Endothelial cell (in vitro differentiated cells): ENCODE measurements around the gene SPDYE6. TPM values are rescaled to one million over a fixed set of nuclear protein-coding genes. Genes with fewer than 3 reads are reported as not detected.
"Not testable (repeated sequence)": the region's sequence is repeated elsewhere in the genome, so short reads cannot be mapped to it uniquely, and the experiment has no call there.

ENCODE experiments used
- DNase-seq: peaks from one replicate; pipeline ENCODE4 v3.0.0; 2021; ENCODE audit warnings: low spot score
- H3K27ac Mint-ChIP-seq: one replicate; pipeline ENCODE4 v1.8.0; 2021; ENCODE audit warnings: mixed read lengths, inconsistent platforms; ENCODE audit not compliant: unreplicated experiment
- H3K27me3 Mint-ChIP-seq: one replicate; pipeline ENCODE4 v1.8.0; 2021; ENCODE audit warnings: mild to moderate bottlenecking, moderate library complexity, mixed read lengths, inconsistent platforms; ENCODE audit not compliant: unreplicated experiment
- H3K36me3 Mint-ChIP-seq: one replicate; pipeline ENCODE4 v1.8.0; 2021; ENCODE audit warnings: mild to moderate bottlenecking, low read depth, mixed read lengths, inconsistent platforms; ENCODE audit not compliant: unreplicated experiment
- H3K4me1 Mint-ChIP-seq: one replicate; pipeline ENCODE4 v1.8.0; 2021; ENCODE audit warnings: mild to moderate bottlenecking, mixed read lengths, inconsistent platforms; ENCODE audit not compliant: unreplicated experiment
- H3K4me3 Mint-ChIP-seq: one replicate; pipeline ENCODE4 v1.8.0; 2021; ENCODE audit warnings: mild to moderate bottlenecking, mixed read lengths, inconsistent platforms; ENCODE audit not compliant: unreplicated experiment
- H3K9me3 Mint-ChIP-seq: one replicate; pipeline ENCODE4 v1.8.0; 2021; ENCODE audit warnings: mixed read lengths, inconsistent platforms; ENCODE audit not compliant: unreplicated experiment
- CTCF ChIP-seq: fragments of 200-600 bp; sonication (generic); IDR thresholded peaks from one replicate; pipeline ENCODE4 v1.5.0; 2021; ENCODE audit warnings: antibody characterized with exemption; ENCODE audit not compliant: unreplicated experiment
- total RNA-seq: library from RNA; stranded (reverse); fragmentation: NEBNext Ultra II Directional; extraction: Animal tissue kit (Norgen Biotek cat#: 25700); gene quantifications from one replicate; pipeline ENCODE4 v1.2.1, GENCODE V29; 2021; ENCODE audit not compliant: unreplicated experiment

SPDYE6 gene
- total RNA-seq, 1 donor from 2014 or later = not detected

GRCh38 chr7:102330666-102331460, 25.4 kb downstream of the SPDYE6 start:
- H3K36me3 Mint-ChIP-seq, H3K27ac Mint-ChIP-seq: not testable (repeated sequence)

GRCh38 chr7:102329366-102329765, 26.9 kb downstream of the SPDYE6 start:
- H3K4me3 Mint-ChIP-seq, H3K27me3 Mint-ChIP-seq, H3K9me3 Mint-ChIP-seq, DNase-seq, H3K4me1 Mint-ChIP-seq, H3K36me3 Mint-ChIP-seq, H3K27ac Mint-ChIP-seq: not testable (repeated sequence)

More at GRCh38 chr7:102330666-102331460, 25.4 kb downstream of the SPDYE6 start:
- not testable (repeated sequence) for DNase-seq, H3K4me3 Mint-ChIP-seq, H3K4me1 Mint-ChIP-seq, H3K9me3 Mint-ChIP-seq, H3K27me3 Mint-ChIP-seq

GRCh38 chr7:102328863-102329262, 27.4 kb downstream of the SPDYE6 start:
- H3K4me3 Mint-ChIP-seq, H3K9me3 Mint-ChIP-seq, H3K27ac Mint-ChIP-seq, DNase-seq, H3K27me3 Mint-ChIP-seq, H3K4me1 Mint-ChIP-seq, H3K36me3 Mint-ChIP-seq: not testable (repeated sequence)

GRCh38 chr7:102327183-102327582, 29.1 kb downstream of the SPDYE6 start:
- not testable (repeated sequence) for H3K27me3 Mint-ChIP-seq, DNase-seq, H3K36me3 Mint-ChIP-seq, H3K4me1 Mint-ChIP-seq, H3K9me3 Mint-ChIP-seq, H3K4me3 Mint-ChIP-seq, H3K27ac Mint-ChIP-seq

- H3K27ac Mint-ChIP-seq = no peak overlapping the region
- peaks cover 8% of the 10 kb centered on the region for H3K27me3 Mint-ChIP-seq
- H3K4me3 Mint-ChIP-seq = no peak overlapping the region
- no peaks in the 10 kb centered on the region for H3K9me3 Mint-ChIP-seq
- peaks cover 4% of the 10 kb centered on the region for H3K4me1 Mint-ChIP-seq
- no peak for TF ChIP-seq CTCF
- no peaks in the 10 kb centered on the region for H3K36me3 Mint-ChIP-seq
- DNase-seq = no peak
Measured at GRCh38 chr7:102326157-102326889, 29.9 kb downstream of the SPDYE6 start.

DNA sequence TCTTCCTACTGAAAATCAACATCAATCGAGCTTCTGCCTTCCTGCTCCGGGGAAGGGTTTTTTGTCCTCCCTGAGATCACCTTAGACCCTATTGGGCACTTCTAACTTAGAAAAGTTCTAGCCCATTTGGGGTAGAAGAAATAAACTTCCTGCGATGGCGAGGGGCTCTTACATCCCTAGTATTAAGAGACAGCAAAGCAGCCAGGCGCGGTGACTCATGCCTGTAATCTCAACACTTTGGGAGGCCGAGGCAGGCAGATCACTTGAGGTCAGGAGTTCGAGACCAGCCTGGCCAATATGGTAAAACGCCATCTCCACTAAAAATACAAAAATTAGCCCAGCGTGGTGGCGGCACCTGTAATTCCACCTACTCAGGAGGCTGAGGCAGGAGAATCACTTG, 31.1 kb downstream of the SPDYE6 start:
- H3K36me3 Mint-ChIP-seq, H3K9me3 Mint-ChIP-seq, H3K27me3 Mint-ChIP-seq, H3K4me3 Mint-ChIP-seq, H3K27ac Mint-ChIP-seq, H3K4me1 Mint-ChIP-seq, DNase-seq: not testable (repeated sequence)

- peaks cover 12% of the 10 kb centered on the region for H3K27me3 Mint-ChIP-seq
- DNase-seq = no peak
Measured at GRCh38 chr7:102323914-102324195, 32.4 kb downstream of the SPDYE6 start.

More at GRCh38 chr7:102323914-102324195, 32.4 kb downstream of the SPDYE6 start:
- H3K9me3 Mint-ChIP-seq = no peaks in the 10 kb centered on the region
- peaks cover 4% of the 10 kb centered on the region for H3K4me1 Mint-ChIP-seq
- H3K4me3 Mint-ChIP-seq = no peak overlapping the region
- H3K27ac Mint-ChIP-seq = no peak overlapping the region
- TF ChIP-seq CTCF = no peak
- no peaks in the 10 kb centered on the region for H3K36me3 Mint-ChIP-seq
